ENCODE measurements around the gene DPP6. TPM values are rescaled to one million over a fixed set of nuclear protein-coding genes. Genes with fewer than 3 reads are reported as not detected.

Gene DPP6
- polyA plus RNA-seq, 1 of the 3 experiments (the other 2 are of a cell fraction), result not detected

GRCh38 chr7:154387252-154387651, 335.1 kb downstream of the DPP6 start (continued):
- no peak for TF ChIP-seq GATA2 (CRISPR knock-in tag; IDR thresholded peaks at IDR 0.05)

GRCh38 chr7:154388412-154388811, 336.2 kb downstream of the DPP6 start:
- H3K9me3 ChIP-seq, result 0 out of 2 replicates have a peak, but pooled peaks cover 6% of the 10 kb centered on the region
- DNase-seq, result peak; percentile 88
- no peak for TF ChIP-seq YY1 (IDR thresholded peaks at IDR 0.05; ENCODE audit: low read depth)
- TF ChIP-seq NRF1 (IDR thresholded peaks at IDR 0.05; ENCODE audit: low read depth, low read length), result no peak
- no peak for TF ChIP-seq JUND (IDR thresholded peaks at IDR 0.05)
- TF ChIP-seq CHD2 (IDR thresholded peaks at IDR 0.05; ENCODE audit: low read length, partially characterized antibody), result peak; percentile 78
- no peak for TF ChIP-seq TEAD4 (IDR thresholded peaks at IDR 0.05; ENCODE audit: borderline replicate concordance, insufficient read depth)
- no peak for TF ChIP-seq MAX (IDR thresholded peaks at IDR 0.05; ENCODE audit: low read depth)
- no peak for TF ChIP-seq SMC3 (IDR thresholded peaks at IDR 0.05; ENCODE audit: low read depth, low read length)
- TF ChIP-seq, protein P1, sequence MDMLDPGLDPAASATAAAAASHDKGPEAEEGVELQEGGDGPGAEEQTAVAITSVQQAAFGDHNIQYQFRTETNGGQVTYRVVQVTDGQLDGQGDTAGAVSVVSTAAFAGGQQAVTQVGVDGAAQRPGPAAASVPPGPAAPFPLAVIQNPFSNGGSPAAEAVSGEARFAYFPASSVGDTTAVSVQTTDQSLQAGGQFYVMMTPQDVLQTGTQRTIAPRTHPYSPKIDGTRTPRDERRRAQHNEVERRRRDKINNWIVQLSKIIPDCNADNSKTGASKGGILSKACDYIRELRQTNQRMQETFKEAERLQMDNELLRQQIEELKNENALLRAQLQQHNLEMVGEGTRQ (IDR thresholded peaks at IDR 0.05; ENCODE audit: borderline replicate concordance, low read depth, low read length), result no peak
- TF ChIP-seq, protein P2, sequence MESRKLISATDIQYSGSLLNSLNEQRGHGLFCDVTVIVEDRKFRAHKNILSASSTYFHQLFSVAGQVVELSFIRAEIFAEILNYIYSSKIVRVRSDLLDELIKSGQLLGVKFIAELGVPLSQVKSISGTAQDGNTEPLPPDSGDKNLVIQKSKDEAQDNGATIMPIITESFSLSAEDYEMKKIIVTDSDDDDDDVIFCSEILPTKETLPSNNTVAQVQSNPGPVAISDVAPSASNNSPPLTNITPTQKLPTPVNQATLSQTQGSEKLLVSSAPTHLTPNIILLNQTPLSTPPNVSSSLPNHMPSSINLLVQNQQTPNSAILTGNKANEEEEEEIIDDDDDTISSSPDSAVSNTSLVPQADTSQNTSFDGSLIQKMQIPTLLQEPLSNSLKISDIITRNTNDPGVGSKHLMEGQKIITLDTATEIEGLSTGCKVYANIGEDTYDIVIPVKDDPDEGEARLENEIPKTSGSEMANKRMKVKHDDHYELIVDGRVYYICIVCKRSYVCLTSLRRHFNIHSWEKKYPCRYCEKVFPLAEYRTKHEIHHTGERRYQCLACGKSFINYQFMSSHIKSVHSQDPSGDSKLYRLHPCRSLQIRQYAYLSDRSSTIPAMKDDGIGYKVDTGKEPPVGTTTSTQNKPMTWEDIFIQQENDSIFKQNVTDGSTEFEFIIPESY (IDR thresholded peaks at IDR 0.05; ENCODE audit: borderline replicate concordance, low read depth), result no peak
- no peak for TF ChIP-seq SIN3A (IDR thresholded peaks at IDR 0.05; ENCODE audit: borderline replicate concordance, low read depth, low read length)
- TF ChIP-seq MXI1 (IDR thresholded peaks at IDR 0.05; ENCODE audit: low read depth, low read length), result peak; percentile 69; the same call in 1 of the 2 replicates
- no peak for TF ChIP-seq EZH2phosphoT487 (IDR thresholded peaks at IDR 0.05; ENCODE audit: borderline replicate concordance, low read depth)
- TF ChIP-seq RAD21 (IDR thresholded peaks at IDR 0.05; ENCODE audit: low read length), result peak; percentile 21; the same call in 1 of the 2 replicates
- peak; percentile 98 for TF ChIP-seq GATA2 (CRISPR knock-in tag; IDR thresholded peaks at IDR 0.05)
- TF ChIP-seq, protein P3, sequence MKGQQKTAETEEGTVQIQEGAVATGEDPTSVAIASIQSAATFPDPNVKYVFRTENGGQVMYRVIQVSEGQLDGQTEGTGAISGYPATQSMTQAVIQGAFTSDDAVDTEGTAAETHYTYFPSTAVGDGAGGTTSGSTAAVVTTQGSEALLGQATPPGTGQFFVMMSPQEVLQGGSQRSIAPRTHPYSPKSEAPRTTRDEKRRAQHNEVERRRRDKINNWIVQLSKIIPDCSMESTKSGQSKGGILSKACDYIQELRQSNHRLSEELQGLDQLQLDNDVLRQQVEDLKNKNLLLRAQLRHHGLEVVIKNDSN (IDR thresholded peaks at IDR 0.05; ENCODE audit: borderline replicate concordance, low read depth), result no peak
- peak; percentile 89 for TF ChIP-seq RCOR1 (IDR thresholded peaks at IDR 0.05; ENCODE audit: low read length)
- TF ChIP-seq FOXJ3 (CRISPR knock-in tag; IDR thresholded peaks at IDR 0.05), result peak; percentile 93
- peak; percentile 14; the same call in 1 of the 2 replicates for TF ChIP-seq RFX5 (IDR thresholded peaks at IDR 0.05; ENCODE audit: low read length)
- no peak for TF ChIP-seq MEF2A (IDR thresholded peaks at IDR 0.05; ENCODE audit: borderline replicate concordance, low read depth)
- TF ChIP-seq PBX3 (IDR thresholded peaks at IDR 0.05), result no peak
- no peak for TF ChIP-seq IRF3 (IDR thresholded peaks at IDR 0.05; ENCODE audit: low read depth, low read length)
- TF ChIP-seq FOSL2 (IDR thresholded peaks at IDR 0.05; ENCODE audit: borderline replicate concordance, low read depth), result no peak
- no peak for TF ChIP-seq FOXM1 (IDR thresholded peaks at IDR 0.05; ENCODE audit: low read depth)
- no peak for TF ChIP-seq ELF1 (IDR thresholded peaks at IDR 0.05)
- TF ChIP-seq TAF1 (IDR thresholded peaks at IDR 0.05; ENCODE audit: borderline replicate concordance, low read depth, low read length), result no peak
- TF ChIP-seq POLR2AphosphoS5 (IDR thresholded peaks at IDR 0.05; ENCODE audit: low read depth, low read length), result no peak

More at GRCh38 chr7:154388412-154388811, 336.2 kb downstream of the DPP6 start:
- CTCF ChIA-PET, result interaction anchor here (1.2 to 2.3 kb wide), 3 partner anchors 105 to 356 kb away, joined by 4 to 8 read pairs (median 4); no protein-coding TSS in a partner anchor
- 0 out of 2 replicates have a peak, but pooled peaks cover 6% of the 10 kb centered on the region for H3K9me2 ChIP-seq
- H3K27ac ChIP-seq (ENCODE audit: low read depth in 2 of 2, low read length in 1 of 2), result peak overlapping the region in 1 of 2 experiments; percentile 67; a peak in 2 of 4 replicates
- H3K4me1 ChIP-seq (ENCODE audit: control insufficient read depth in 1 of 2, insufficient read depth in 2 of 2, low read depth in 1 of 2, low read length in 1 of 2), result peaks cover 0 to 13% of the 10 kb centered on the region in 2 experiments; a peak in 2 of 4 replicates
- no peak overlapping the region for H3K4me2 ChIP-seq
- H3K27me3 ChIP-seq (ENCODE audit: insufficient read depth), result no peaks in the 10 kb centered on the region
- H3K79me2 ChIP-seq (ENCODE audit: insufficient read depth), result no peaks in the 10 kb centered on the region
- no peak overlapping the region for H2AFZ ChIP-seq (ENCODE audit: low read depth)
- POLR2A ChIA-PET, result no interaction called here
- H3K36me3 ChIP-seq (replicated peaks in 1 of 2; ENCODE audit: control insufficient read depth in 1 of 2, insufficient read depth in 2 of 2, low read length in 1 of 2), result no peaks in the 10 kb centered on the region
- H3F3A ChIP-seq (replicated peaks; ENCODE audit: insufficient read depth), result no peaks in the 10 kb centered on the region
- no peaks in the 10 kb centered on the region for H4K20me1 ChIP-seq (ENCODE audit: insufficient read depth)
- no peak overlapping the region for H3K9ac ChIP-seq
- 2% methylated on average over 4 of the region's 4 CpGs for WGBS (ENCODE audit: low lambda C conversion rate)
- no peak overlapping the region for H3K4me3 ChIP-seq (ENCODE audit: low read depth in 2 of 2, low read length in 1 of 2)
